ENCODE measurements around the gene UBTD1. TPM values are rescaled to one million over a fixed set of nuclear protein-coding genes. Genes with fewer than 3 reads are reported as not detected.

The UBTD1 gene
- total RNA-seq, 4 donors from 2014 or later = 2.9 to 16.2 (median 8.9) TPM

DNA sequence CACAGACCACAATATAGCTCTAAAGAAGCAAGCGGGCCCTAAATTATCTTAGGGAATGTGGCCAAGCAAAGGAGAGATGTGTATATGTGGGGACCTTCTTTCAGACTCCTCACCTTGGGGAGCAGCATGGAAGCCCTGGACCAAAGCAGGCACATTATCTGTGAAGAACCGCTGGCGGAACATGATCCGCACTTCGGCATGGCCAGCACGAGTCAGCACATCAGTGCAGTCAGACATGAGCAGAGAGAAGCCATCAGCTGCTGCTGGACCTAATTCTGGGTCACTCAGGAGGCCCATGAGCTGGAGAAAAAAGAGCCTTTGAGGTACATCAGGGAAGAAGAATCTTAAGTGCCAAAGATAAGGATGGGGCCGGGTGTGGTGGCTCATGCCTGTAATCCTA lies 38.8 kb upstream of the UBTD1 start:
- Histone ChIP-seq H3K36me3 (peaks cover 0 to 100% of the 10 kb centered on the region in 2 donors), H3K4me3 (no peak overlapping the region), H3K27me3 (no peaks in the 10 kb centered on the region), H3K9me3 (no peaks in the 10 kb centered on the region), H3K27ac (no peak overlapping the region), H3K4me1 (peaks cover 0 to 16% (median 0%) of the 10 kb centered on the region in 3 donors)
- TF ChIP-seq POLR2A (IDR thresholded peaks at IDR 0.05) (no peak), POLR2AphosphoS5 (IDR thresholded peaks at IDR 0.05) (no peak), EP300 (IDR thresholded peaks at IDR 0.05) (no peak)
- TF ChIP-seq, protein P1, sequence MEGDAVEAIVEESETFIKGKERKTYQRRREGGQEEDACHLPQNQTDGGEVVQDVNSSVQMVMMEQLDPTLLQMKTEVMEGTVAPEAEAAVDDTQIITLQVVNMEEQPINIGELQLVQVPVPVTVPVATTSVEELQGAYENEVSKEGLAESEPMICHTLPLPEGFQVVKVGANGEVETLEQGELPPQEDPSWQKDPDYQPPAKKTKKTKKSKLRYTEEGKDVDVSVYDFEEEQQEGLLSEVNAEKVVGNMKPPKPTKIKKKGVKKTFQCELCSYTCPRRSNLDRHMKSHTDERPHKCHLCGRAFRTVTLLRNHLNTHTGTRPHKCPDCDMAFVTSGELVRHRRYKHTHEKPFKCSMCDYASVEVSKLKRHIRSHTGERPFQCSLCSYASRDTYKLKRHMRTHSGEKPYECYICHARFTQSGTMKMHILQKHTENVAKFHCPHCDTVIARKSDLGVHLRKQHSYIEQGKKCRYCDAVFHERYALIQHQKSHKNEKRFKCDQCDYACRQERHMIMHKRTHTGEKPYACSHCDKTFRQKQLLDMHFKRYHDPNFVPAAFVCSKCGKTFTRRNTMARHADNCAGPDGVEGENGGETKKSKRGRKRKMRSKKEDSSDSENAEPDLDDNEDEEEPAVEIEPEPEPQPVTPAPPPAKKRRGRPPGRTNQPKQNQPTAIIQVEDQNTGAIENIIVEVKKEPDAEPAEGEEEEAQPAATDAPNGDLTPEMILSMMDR (IDR thresholded peaks at IDR 0.05) = no peak
- no peak for ATAC-seq
- WGBS, 2 donors (ENCODE audit: low coverage in 1 of 2) = 81% methylated on average over 5 to 6 of the region's 7 CpGs

GRCh38 chr10:97462309-97462708 lies 36.4 kb upstream of the UBTD1 start:
- H3K4me3 ChIP-seq = no peak overlapping the region
- TF ChIP-seq, protein P1 (IDR thresholded peaks at IDR 0.05) = no peak
- TF ChIP-seq EP300 (IDR thresholded peaks at IDR 0.05) (no peak), POLR2A (IDR thresholded peaks at IDR 0.05) (no peak), POLR2AphosphoS5 (IDR thresholded peaks at IDR 0.05) (no peak)
- H3K9me3 ChIP-seq = no peaks in the 10 kb centered on the region
- no peak overlapping the region for H3K27ac ChIP-seq
- ATAC-seq = no peak
- H3K36me3 ChIP-seq = peaks cover 0 to 100% of the 10 kb centered on the region in 2 donors
- no peaks in the 10 kb centered on the region for H3K27me3 ChIP-seq
- peaks cover 0 to 13% (median 0%) of the 10 kb centered on the region in 3 donors for H3K4me1 ChIP-seq
- WGBS, 2 donors (ENCODE audit: low coverage in 1 of 2) = 68 to 86% methylated on average over 2 of the region's 2 CpGs

GRCh38 chr10:97463363-97464132 lies 35.2 kb upstream of the UBTD1 start:
- Histone ChIP-seq H3K4me3 (no peak overlapping the region), H3K36me3 (peaks cover 0 to 100% of the 10 kb centered on the region in 2 donors), H3K27me3 (no peaks in the 10 kb centered on the region), H3K9me3 (no peaks in the 10 kb centered on the region), H3K27ac (peak overlapping the region in 3 of 4 donors; percentile 48 to 54 (median 52)), H3K4me1 (peaks cover 0 to 13% (median 0%) of the 10 kb centered on the region in 3 donors)
- peak; percentile 75 for ATAC-seq
- TF ChIP-seq POLR2AphosphoS5 (IDR thresholded peaks at IDR 0.05) (peak; percentile 1), POLR2A (IDR thresholded peaks at IDR 0.05) (no peak), EP300 (IDR thresholded peaks at IDR 0.05) (no peak)
- TF ChIP-seq, protein P1 (IDR thresholded peaks at IDR 0.05) = peak; percentile 68 to 82 (median 79)
- WGBS, 2 donors (ENCODE audit: low coverage in 1 of 2) = 43 to 77% methylated on average over 1 to 3 of the region's 4 CpGs

DNA sequence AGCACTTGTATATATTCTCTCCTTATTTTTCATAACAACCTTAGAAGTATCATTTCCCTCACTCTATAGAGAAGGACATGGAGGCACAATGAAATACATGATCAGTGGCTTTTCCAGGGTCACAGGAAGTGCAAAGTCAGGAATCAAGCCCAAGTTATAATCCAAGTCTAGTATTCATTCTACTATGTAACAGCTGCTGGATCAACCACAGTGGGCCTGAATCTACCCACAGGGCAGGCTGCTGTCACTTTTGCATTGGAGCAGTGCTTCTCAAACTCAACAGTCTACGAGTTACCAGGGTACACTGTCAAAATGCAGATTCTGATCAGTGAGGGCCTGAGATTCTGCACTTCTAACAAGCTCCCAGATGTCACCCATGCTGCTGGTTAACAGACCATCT lies 34.5 kb upstream of the UBTD1 start:
- peaks cover 0 to 100% of the 10 kb centered on the region in 2 donors for H3K36me3 ChIP-seq
- no peak for ATAC-seq
- TF ChIP-seq, protein P1 (IDR thresholded peaks at IDR 0.05) = no peak
- no peak for TF ChIP-seq POLR2A (IDR thresholded peaks at IDR 0.05)
- no peak for TF ChIP-seq EP300 (IDR thresholded peaks at IDR 0.05)
- TF ChIP-seq POLR2AphosphoS5 (IDR thresholded peaks at IDR 0.05) = no peak
- H3K9me3 ChIP-seq = no peaks in the 10 kb centered on the region
- H3K4me3 ChIP-seq = no peak overlapping the region
- no CpG with 5 or more reads among the region's 1 CpG for WGBS, 2 donors (ENCODE audit: low coverage in 1 of 2)
- H3K27me3 ChIP-seq = no peaks in the 10 kb centered on the region
- H3K27ac ChIP-seq = peak overlapping the region in 2 of 4 donors; percentile 48 to 52
- peaks cover 0 to 13% (median 0%) of the 10 kb centered on the region in 3 donors for H3K4me1 ChIP-seq

- no peaks in the 10 kb centered on the region for H3K9me3 ChIP-seq
- peaks cover 7 to 100% of the 10 kb centered on the region in 2 donors for H3K36me3 ChIP-seq
- H3K27ac ChIP-seq = peak overlapping the region in 1 of 4 donors; percentile 5
- no peak for ATAC-seq
- H3K27me3 ChIP-seq = no peaks in the 10 kb centered on the region
- H3K4me3 ChIP-seq = no peak overlapping the region
- 60 to 100% methylated on average over 1 of the region's 7 CpGs for WGBS, 2 donors (ENCODE audit: low coverage in 1 of 2)
- no peak for TF ChIP-seq POLR2A (IDR thresholded peaks at IDR 0.05)
- H3K4me1 ChIP-seq = peaks cover 0 to 13% (median 0%) of the 10 kb centered on the region in 3 donors
These were observed 32.7 kb upstream of the UBTD1 start for GRCh38 chr10:97465982-97466381.
